ENCODE data around the gene PEX6. TPM values are rescaled to one million over a fixed set of nuclear protein-coding genes. Genes with fewer than 3 reads are reported as not detected.

The PEX6 gene
- total RNA-seq, 2 experiments from 2014 or later: 12.8 to 13.6 TPM

GRCh38 chr6:42963855-42964605 lies 15.0 kb downstream of the PEX6 start:
- ChIA-PET POLR2A (interaction anchor here (1.6 to 1.9 kb wide), 2 partner anchors 15 to 50 kb away, joined by 5 to 9 read pairs; partner anchors contain the start of genes KLHDC3, MEA1 and PEX6), CTCF (no interaction called here)
- H3K4me1 Mint-ChIP-seq (ENCODE audit: low read depth): peaks cover 20% of the 10 kb centered on the region
- no peak overlapping the region for H3K27ac Mint-ChIP-seq
- Histone ChIP-seq H3K4me3 (ENCODE audit: low read length) (no peak overlapping the region), H3K9me3 (ENCODE audit: control insufficient read depth in 1 of 2, insufficient read depth in 1 of 2, low read length in 2 of 2) (no peaks in the 10 kb centered on the region), H3K27me3 (ENCODE audit: control insufficient read depth in 1 of 2, insufficient read depth in 2 of 2, low read length in 2 of 2) (no peaks in the 10 kb centered on the region), H3K27ac (ENCODE audit: low read depth in 1 of 2, low read length in 2 of 2) (no peak overlapping the region), H3K36me3 (ENCODE audit: insufficient read depth, low read length) (peaks cover 43% of the 10 kb centered on the region), H3K4me1 (ENCODE audit: insufficient read depth, low read length) (peaks cover 15% of the 10 kb centered on the region)
- H3K27me3 Mint-ChIP-seq: no peaks in the 10 kb centered on the region
- H3K9me3 Mint-ChIP-seq: no peaks in the 10 kb centered on the region
- peaks cover 30% of the 10 kb centered on the region for H3K36me3 Mint-ChIP-seq (ENCODE audit: low read depth)
- no peak for ATAC-seq (ENCODE audit: poor library complexity)
- DNase-seq: peak in 8 of 14 experiments; percentile 16 to 65 (median 34)
- intact Hi-C loops (cut with DNase I, micrococcal nuclease): no loop called here
- H3K4me3 Mint-ChIP-seq: no peak overlapping the region
- TF ChIP-seq CTCF (IDR thresholded peaks at IDR 0.05): no peak

- Histone ChIP-seq H3K4me3 (ENCODE audit: low read length) (no peak overlapping the region), H3K36me3 (ENCODE audit: insufficient read depth, low read length) (peaks cover 35% of the 10 kb centered on the region), H3K27me3 (ENCODE audit: control insufficient read depth in 1 of 2, insufficient read depth in 2 of 2, low read length in 2 of 2) (no peaks in the 10 kb centered on the region), H3K4me1 (ENCODE audit: insufficient read depth, low read length) (peaks cover 15% of the 10 kb centered on the region), H3K27ac (ENCODE audit: low read depth in 1 of 2, low read length in 2 of 2) (no peak overlapping the region), H3K9me3 (ENCODE audit: control insufficient read depth in 1 of 2, insufficient read depth in 1 of 2, low read length in 2 of 2) (no peaks in the 10 kb centered on the region)
- intact Hi-C loops (cut with DNase I, micrococcal nuclease): no loop called here
- CTCF ChIA-PET: no interaction called here
- no peak overlapping the region for H3K4me3 Mint-ChIP-seq
- H3K9me3 Mint-ChIP-seq: no peaks in the 10 kb centered on the region
- H3K27ac Mint-ChIP-seq: no peak overlapping the region
- ATAC-seq (ENCODE audit: poor library complexity) (no peak), DNase-seq (no peak)
- POLR2A ChIA-PET: interaction anchor here (1.6 kb wide), 1 partner anchor 51 kb away, joined by 5 read pairs; the partner anchor contains the start of genes KLHDC3 and MEA1
- no peaks in the 10 kb centered on the region for H3K27me3 Mint-ChIP-seq
- H3K36me3 Mint-ChIP-seq (ENCODE audit: low read depth): peaks cover 23% of the 10 kb centered on the region
- H3K4me1 Mint-ChIP-seq (ENCODE audit: low read depth): peaks cover 20% of the 10 kb centered on the region
- TF ChIP-seq CTCF (IDR thresholded peaks at IDR 0.05): no peak
Observed at GRCh38 chr6:42963179-42963854, 15.7 kb downstream of the PEX6 start.

GRCh38 chr6:42962502-42963178 lies 16.3 kb downstream of the PEX6 start:
- Mint-ChIP-seq H3K27ac (no peak overlapping the region), H3K4me1 (ENCODE audit: low read depth) (peaks cover 20% of the 10 kb centered on the region)
- POLR2A ChIA-PET: interaction anchor here (2.9 kb wide), 1 partner anchor 17 kb away, joined by 18 read pairs; the partner anchor contains the start of gene PEX6

More at GRCh38 chr6:42962502-42963178, 16.3 kb downstream of the PEX6 start:
- no peaks in the 10 kb centered on the region for H3K9me3 Mint-ChIP-seq
- DNase-seq: no peak
- no peak for TF ChIP-seq CTCF (IDR thresholded peaks at IDR 0.05)
- no peak overlapping the region for H3K27ac ChIP-seq (ENCODE audit: low read depth in 1 of 2, low read length in 2 of 2)
- CTCF ChIA-PET: no interaction called here
- peaks cover 31% of the 10 kb centered on the region for H3K36me3 ChIP-seq (ENCODE audit: insufficient read depth, low read length)
- intact Hi-C loops (cut with DNase I, micrococcal nuclease): no loop called here
- H3K9me3 ChIP-seq (ENCODE audit: control insufficient read depth in 1 of 2, insufficient read depth in 1 of 2, low read length in 2 of 2): no peaks in the 10 kb centered on the region
- H3K27me3 Mint-ChIP-seq: no peaks in the 10 kb centered on the region
- peak overlapping the region; percentile 38 for H3K4me3 Mint-ChIP-seq
- no peak for ATAC-seq (ENCODE audit: poor library complexity)
- H3K4me1 ChIP-seq (ENCODE audit: insufficient read depth, low read length): peaks cover 15% of the 10 kb centered on the region
- H3K27me3 ChIP-seq (ENCODE audit: control insufficient read depth in 1 of 2, insufficient read depth in 2 of 2, low read length in 2 of 2): no peaks in the 10 kb centered on the region
- H3K4me3 ChIP-seq (ENCODE audit: low read length): no peak overlapping the region
- H3K36me3 Mint-ChIP-seq (ENCODE audit: low read depth): peaks cover 23% of the 10 kb centered on the region
